Chondrocyte (in vitro differentiated cells): ENCODE results near the gene NSD2. TPM values are rescaled to one million over a fixed set of nuclear protein-coding genes. Genes with fewer than 3 reads are reported as not detected.
A peak's percentile ranks its signal among the peaks of the same experiment; 100 is the strongest.

Experiments used
- DNase-seq: peaks from one replicate; pipeline ENCODE4 v3.0.0; 2021; ENCODE audit warnings: mixed read lengths, low spot score
- H3K27ac Mint-ChIP-seq: one replicate; pipeline ENCODE4 v1.8.0; 2021; ENCODE audit warnings: mild to moderate bottlenecking, moderate library complexity, mixed read lengths; ENCODE audit not compliant: unreplicated experiment
- H3K27me3 Mint-ChIP-seq: 2 replicates; pipeline ENCODE4 v1.8.0; 2021; ENCODE audit warnings: low read depth, mixed read lengths
- H3K36me3 Mint-ChIP-seq: 2 replicates; pipeline ENCODE4 v1.8.0; 2021; ENCODE audit warnings: low read depth, mixed read lengths
- H3K4me1 Mint-ChIP-seq: 2 replicates; pipeline ENCODE4 v1.8.0; 2021; ENCODE audit warnings: low read depth, mild to moderate bottlenecking, mixed read lengths
- H3K4me3 Mint-ChIP-seq: one replicate; pipeline ENCODE4 v1.8.0; 2021; ENCODE audit warnings: mild to moderate bottlenecking, moderate library complexity, mixed read lengths; ENCODE audit not compliant: unreplicated experiment
- H3K9me3 Mint-ChIP-seq: 2 replicates; pipeline ENCODE4 v1.8.0; 2021; ENCODE audit warnings: low read depth, mixed read lengths
- CTCF ChIP-seq: fragments of 200-600 bp; sonication (generic); IDR thresholded peaks from 2 replicates; pipeline ENCODE4 v1.5.0; 2021; ENCODE audit warnings: antibody characterized with exemption, mild to moderate bottlenecking, moderate library complexity
- total RNA-seq: library from RNA; stranded (reverse); gene quantifications from 3 replicates; pipeline ENCODE4 v1.2.1, GENCODE V29; 2021

Gene NSD2
- total RNA-seq, 1 donor from 2014 or later: 53.5 TPM

DNA sequence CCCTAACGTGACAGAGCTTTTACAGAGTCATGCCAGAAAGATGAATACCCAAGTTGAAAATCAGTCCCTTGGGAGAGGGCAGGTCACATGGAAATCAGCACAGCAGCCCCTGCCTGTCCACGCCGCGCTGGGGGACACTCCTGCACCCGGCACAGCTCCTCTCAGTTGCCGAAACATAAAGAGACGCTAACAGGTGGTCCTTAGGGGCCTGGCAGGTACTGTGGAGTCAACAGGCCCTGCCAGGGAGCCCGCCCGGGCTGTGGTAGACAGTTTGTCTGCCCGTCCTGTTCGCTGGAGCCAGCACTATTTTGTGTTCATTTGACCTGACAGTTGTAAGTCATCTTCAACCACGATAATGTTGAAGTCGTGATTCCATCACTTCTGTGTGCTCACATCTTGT lies 107.0 kb downstream of the NSD2 start:
- TF ChIP-seq CTCF: no peak
- Mint-ChIP-seq H3K4me3 (no peak overlapping the region), H3K36me3 (peaks cover 37% of the 10 kb centered on the region), H3K27ac (no peak overlapping the region), H3K4me1 (peaks cover 6% of the 10 kb centered on the region), H3K27me3 (no peaks in the 10 kb centered on the region), H3K9me3 (no peaks in the 10 kb centered on the region)
- DNase-seq: no peak

DNA sequence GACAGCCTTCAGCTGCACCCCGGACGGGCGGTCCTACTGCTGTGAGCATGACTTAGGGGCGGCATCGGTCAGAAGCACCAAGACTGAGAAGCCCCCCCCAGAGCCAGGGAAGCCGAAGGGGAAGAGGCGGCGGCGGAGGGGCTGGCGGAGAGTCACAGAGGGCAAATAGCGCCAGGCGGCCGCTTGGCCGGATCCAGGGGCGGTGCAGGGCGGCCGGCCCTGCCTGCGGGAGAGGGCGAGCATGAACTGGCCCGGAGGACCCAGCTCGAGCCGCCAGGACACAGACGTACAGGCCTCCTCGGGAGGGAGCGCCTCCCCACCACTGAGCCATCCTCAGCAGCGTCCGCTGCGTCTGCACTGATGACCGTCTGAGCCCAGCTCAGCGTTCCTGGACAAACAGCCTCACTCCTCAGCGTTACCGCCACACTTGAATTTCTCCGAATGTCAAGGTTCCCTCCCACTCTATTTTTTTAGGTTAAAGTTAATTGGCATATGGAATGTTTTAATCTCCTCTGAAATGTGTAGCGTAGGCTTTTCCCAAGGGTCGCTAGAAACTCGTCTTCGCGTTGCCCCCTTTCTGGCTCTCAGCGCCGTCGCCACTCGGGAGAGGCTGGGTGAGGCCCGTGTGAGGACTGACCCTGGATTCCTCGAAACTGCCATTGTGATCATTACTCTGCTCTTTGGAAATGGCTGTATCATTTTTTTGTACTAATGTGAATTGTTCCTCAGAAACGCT lies 107.7 kb downstream of the NSD2 start:
- no peak overlapping the region for H3K27ac Mint-ChIP-seq
- H3K9me3 Mint-ChIP-seq: no peaks in the 10 kb centered on the region
- H3K36me3 Mint-ChIP-seq: peaks cover 37% of the 10 kb centered on the region
- H3K4me3 Mint-ChIP-seq: no peak overlapping the region
- peaks cover 6% of the 10 kb centered on the region for H3K4me1 Mint-ChIP-seq
- no peaks in the 10 kb centered on the region for H3K27me3 Mint-ChIP-seq
- TF ChIP-seq CTCF: no peak
- DNase-seq: no peak

DNA sequence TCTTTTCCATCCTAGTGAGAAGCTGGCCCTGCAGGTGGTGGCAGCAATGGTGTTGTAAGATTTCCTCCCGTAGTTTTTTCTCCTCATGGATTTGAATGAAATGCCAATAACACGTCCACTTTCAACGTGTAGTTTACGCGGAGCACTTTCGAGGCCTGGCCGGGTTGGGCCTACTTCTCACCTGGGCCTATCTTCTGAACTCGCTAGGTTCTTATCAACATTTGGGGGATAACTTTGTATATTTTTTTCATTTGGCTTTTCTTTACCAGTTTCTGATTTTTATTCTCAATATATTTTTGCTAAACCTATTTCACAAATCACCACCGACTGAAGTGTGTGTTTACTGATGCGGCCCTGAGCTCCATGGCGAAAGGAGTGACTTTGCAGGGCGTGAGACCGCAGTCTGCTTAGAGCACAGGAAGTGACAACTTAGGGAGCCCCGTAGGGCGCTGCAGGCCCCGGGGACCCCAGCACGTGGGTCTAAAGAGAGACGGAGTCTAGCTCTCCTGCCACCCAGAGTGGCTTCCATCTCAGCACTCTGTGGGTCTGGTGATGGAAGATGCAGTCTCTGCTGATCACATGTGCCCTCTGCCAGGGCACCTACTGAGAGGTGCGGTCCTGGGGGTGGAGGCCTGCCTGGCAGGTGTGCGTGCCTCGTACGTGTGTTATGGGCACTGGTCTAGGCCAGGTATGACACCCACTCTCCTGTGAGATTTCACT lies 108.4 kb downstream of the NSD2 start:
- no peak for TF ChIP-seq CTCF
- H3K4me1 Mint-ChIP-seq: peaks cover 9% of the 10 kb centered on the region
- H3K27ac Mint-ChIP-seq: no peak overlapping the region
- no peaks in the 10 kb centered on the region for H3K9me3 Mint-ChIP-seq
- H3K36me3 Mint-ChIP-seq: peaks cover 37% of the 10 kb centered on the region
- DNase-seq: no peak
- H3K27me3 Mint-ChIP-seq: no peaks in the 10 kb centered on the region
- H3K4me3 Mint-ChIP-seq: no peak overlapping the region

- H3K27me3 Mint-ChIP-seq: no peaks in the 10 kb centered on the region
- no peaks in the 10 kb centered on the region for H3K9me3 Mint-ChIP-seq
- H3K27ac Mint-ChIP-seq: peak overlapping the region; percentile 9
- TF ChIP-seq CTCF: no peak
- DNase-seq: no peak
- H3K4me1 Mint-ChIP-seq: peaks cover 11% of the 10 kb centered on the region
- no peak overlapping the region for H3K4me3 Mint-ChIP-seq
- H3K36me3 Mint-ChIP-seq: peaks cover 32% of the 10 kb centered on the region
These were observed 109.4 kb downstream of the NSD2 start for GRCh38 chr4:1980561-1981041.

DNA sequence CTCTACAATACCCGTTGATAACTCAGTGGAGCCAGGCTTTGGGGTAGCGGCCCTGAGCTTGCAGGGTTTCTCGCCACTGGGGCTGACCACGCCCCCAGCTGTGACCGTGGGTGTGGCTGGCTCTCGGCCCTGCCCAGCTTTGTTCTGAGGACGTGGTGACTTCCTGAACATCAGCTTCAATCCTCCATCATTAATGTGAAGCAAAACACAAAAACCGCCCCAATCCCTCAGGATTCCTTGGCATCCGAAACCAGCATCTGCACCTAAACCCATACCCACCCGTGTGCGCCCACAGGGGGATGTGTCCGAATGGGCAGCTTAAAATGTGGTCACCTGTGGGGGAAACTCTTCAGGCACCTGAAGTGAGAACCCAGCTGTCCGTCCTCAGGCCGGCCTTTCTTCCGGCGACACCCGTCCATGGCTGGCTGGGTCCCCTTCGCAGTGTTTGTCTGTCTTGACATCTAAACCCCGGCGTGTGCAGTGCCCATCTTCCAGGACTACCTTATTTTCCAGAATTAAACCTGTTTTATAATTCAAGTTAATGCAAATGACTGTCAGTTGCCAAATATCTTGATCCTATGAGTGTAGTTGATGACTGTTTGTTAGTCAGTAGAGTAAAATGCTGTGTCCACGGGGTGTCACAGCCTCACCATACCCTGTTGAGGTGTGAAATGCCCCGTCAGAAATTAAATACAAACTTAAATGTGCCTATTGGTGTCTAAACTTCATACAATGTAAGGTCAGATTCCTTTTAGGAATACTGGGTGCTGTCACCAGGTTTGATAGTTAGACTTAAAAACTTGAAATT lies 110.3 kb downstream of the NSD2 start:
- no peak overlapping the region for H3K4me3 Mint-ChIP-seq
- peak overlapping the region; percentile 57 for H3K27ac Mint-ChIP-seq
- no peaks in the 10 kb centered on the region for H3K27me3 Mint-ChIP-seq
- peaks cover 11% of the 10 kb centered on the region for H3K4me1 Mint-ChIP-seq
- no peak for DNase-seq
- peaks cover 27% of the 10 kb centered on the region for H3K36me3 Mint-ChIP-seq
- no peaks in the 10 kb centered on the region for H3K9me3 Mint-ChIP-seq
- no peak for TF ChIP-seq CTCF
